Sigmoid colon (tissue), 4 donors: ENCODE measurements around the gene EMC8.

ENCODE experiments used
- CTCF ChIP-seq, 4 experiments: fragments of 450-650 bp in 3 of 4; fragments of 200-600 bp in 1 of 4; IDR thresholded peaks; one replicate each; pipeline ENCODE4 v1.5.1; 2016 to 2019; ENCODE audit warnings: antibody characterized with exemption in 4 of 4, mild to moderate bottlenecking in 3 of 4, moderate library complexity in 2 of 4
- POLR2A ChIP-seq, 2 donors: fragments of 450-650 bp; IDR thresholded peaks; one replicate each; pipeline ENCODE4 v1.6.1; 2016; ENCODE audit warnings: antibody characterized with exemption in 2 of 2, mild to moderate bottlenecking in 2 of 2, moderate library complexity in 2 of 2
- POLR2AphosphoS5 ChIP-seq, 4 donors: sonication (generic); formaldehyde crosslinking; IDR thresholded peaks; one replicate each; pipeline ENCODE4 v1.6.1; 2017; ENCODE audit warnings: antibody characterized with exemption in 4 of 4

GRCh38 chr16:85753559-85753958, 45.8 kb downstream of the EMC8 start:
- TF ChIP-seq POLR2A (IDR thresholded peaks at IDR 0.05) (no peak), CTCF (IDR thresholded peaks at IDR 0.05) (no peak), POLR2AphosphoS5 (IDR thresholded peaks at IDR 0.05) (no peak)
